OCI-LY1 (cell line): ENCODE measurements around the gene DTX3L.

Experiments
- H2AFZ ChIP-seq: fragments of 200-600 bp; sonication (generic), shearing (Covaris generic); 2 replicates; pipeline ENCODE4 v1.6.0; 2014; ENCODE audit warnings: antibody characterized with exemption, mild to moderate bottlenecking, low read length
- H3F3A ChIP-seq: fragments of 200-600 bp; sonication (generic), shearing (Covaris generic); 2 replicates; pipeline ENCODE4 v1.6.0; 2014; ENCODE audit warnings: mild to moderate bottlenecking, antibody characterized with exemption, low read length, moderate library complexity; ENCODE audit not compliant: insufficient read depth
- H3K27ac ChIP-seq: fragments of 200-600 bp; sonication (generic); 2 replicates; pipeline ENCODE4 v1.5.1; 2014; ENCODE audit warnings: low read length, mixed run types, mild to moderate bottlenecking, low read depth; ENCODE audit not compliant: poor library complexity, severe bottlenecking
- H3K27me3 ChIP-seq: fragments of 200-600 bp; sonication (generic); 2 replicates; pipeline ENCODE4 v1.6.0; 2014; ENCODE audit warnings: antibody characterized with exemption, mild to moderate bottlenecking, low read length, moderate library complexity; ENCODE audit not compliant: insufficient read depth
- H3K36me3 ChIP-seq: fragments of 200-600 bp; sonication (generic); 2 replicates; pipeline ENCODE4 v1.6.1; 2014; ENCODE audit warnings: mild to moderate bottlenecking, antibody characterized with exemption, low read length, moderate library complexity, mixed read lengths; ENCODE audit not compliant: insufficient read depth
- H3K4me1 ChIP-seq: fragments of 200-600 bp; sonication (generic); 2 replicates; pipeline ENCODE4 v1.5.1; 2014; ENCODE audit warnings: mild to moderate bottlenecking, low read length, moderate library complexity; ENCODE audit not compliant: insufficient read depth, severe bottlenecking
- H3K4me2 ChIP-seq: fragments of 200-600 bp; sonication (generic), shearing (Covaris generic); 2 replicates; pipeline ENCODE4 v1.6.1; 2014; ENCODE audit warnings: low read length
- H3K4me3 ChIP-seq: fragments of 200-600 bp; sonication (generic); 2 replicates; pipeline ENCODE4 v1.5.1; 2014; ENCODE audit warnings: low read length, low read depth, mild to moderate bottlenecking, mixed read lengths; ENCODE audit not compliant: poor library complexity, severe bottlenecking
- H3K79me2 ChIP-seq: fragments of 200-600 bp; shearing (Covaris generic); 2 replicates; pipeline ENCODE4 v1.6.1; 2016; ENCODE audit warnings: mixed run types, low read length, mixed read lengths; ENCODE audit not compliant: insufficient read depth
- H3K9ac ChIP-seq: fragments of 200-600 bp; sonication (generic), shearing (Covaris generic); 2 replicates; pipeline ENCODE4 v1.6.1; 2014; ENCODE audit warnings: mild to moderate bottlenecking, low read length, mixed read lengths
- H3K9me2 ChIP-seq: fragments of 200-600 bp; sonication (generic), shearing (Covaris generic); 2 replicates; pipeline ENCODE4 v1.6.1; 2014; ENCODE audit warnings: low read depth, mild to moderate bottlenecking, low read length, mixed read lengths
- H3K9me3 ChIP-seq: fragments of 200-600 bp; shearing (Covaris generic); 2 replicates; pipeline ENCODE4 v1.6.1; 2014; ENCODE audit warnings: low read length, mixed read lengths
- H4K20me1 ChIP-seq: fragments of 200-600 bp; sonication (generic), shearing (Covaris generic); 2 replicates; pipeline ENCODE4 v1.6.0; 2016; ENCODE audit warnings: mild to moderate bottlenecking, low read length; ENCODE audit not compliant: insufficient read depth
- CTCF ChIP-seq: fragments of 200-600 bp; sonication (generic), shearing (Covaris generic); IDR thresholded peaks from 2 replicates; pipeline ENCODE4 v1.5.1; 2017; ENCODE audit warnings: mild to moderate bottlenecking, antibody characterized with exemption, low read length, moderate library complexity, mixed read lengths
- EZH2 ChIP-seq: fragments of 200-600 bp; sonication (generic), shearing (Covaris generic); IDR thresholded peaks from 2 replicates; pipeline ENCODE4 v1.8.0; 2017; ENCODE audit warnings: borderline replicate concordance, mixed run types, mild to moderate bottlenecking, antibody characterized with exemption, low read length, moderate library complexity, mixed read lengths

DTX3L gene

GRCh38 chr3:122516846-122517360 lies 47.2 kb upstream of the DTX3L start:
- no peak overlapping the region for H2AFZ ChIP-seq

GRCh38 chr3:122519693-122520092 lies 44.4 kb upstream of the DTX3L start:
- Histone ChIP-seq H2AFZ (no peak overlapping the region), H3K79me2 (no peaks in the 10 kb centered on the region), H3K4me1 (peaks cover 5% of the 10 kb centered on the region), H3F3A (no peaks in the 10 kb centered on the region), H3K9me2 (no peaks in the 10 kb centered on the region), H3K4me3 (no peak overlapping the region), H4K20me1 (no peaks in the 10 kb centered on the region), H3K9me3 (no peaks in the 10 kb centered on the region), H3K9ac (no peak overlapping the region), H3K36me3 (no peaks in the 10 kb centered on the region), H3K4me2 (no peak overlapping the region), H3K27ac (no peak overlapping the region), H3K27me3 (no peaks in the 10 kb centered on the region)
- TF ChIP-seq EZH2, result no peak
- TF ChIP-seq CTCF, result no peak

More at GRCh38 chr3:122516846-122517360, 47.2 kb upstream of the DTX3L start:
- Histone ChIP-seq H3K27ac (no peak overlapping the region), H3K79me2 (peaks cover 21% of the 10 kb centered on the region), H3K4me2 (no peak overlapping the region), H3K36me3 (no peaks in the 10 kb centered on the region), H3K9me2 (no peaks in the 10 kb centered on the region), H3K9ac (no peak overlapping the region), H3K27me3 (no peaks in the 10 kb centered on the region), H3K4me3 (no peak overlapping the region), H3F3A (no peaks in the 10 kb centered on the region), H3K9me3 (no peaks in the 10 kb centered on the region), H4K20me1 (peaks cover 6% of the 10 kb centered on the region; the same call in 1 of the 2 replicates), H3K4me1 (peaks cover 23% of the 10 kb centered on the region)
- TF ChIP-seq EZH2 (no peak), CTCF (no peak)

- no peaks in the 10 kb centered on the region for H3F3A ChIP-seq
- no peak overlapping the region for H2AFZ ChIP-seq
- no peak overlapping the region for H3K9ac ChIP-seq
- H3K27me3 ChIP-seq, result no peaks in the 10 kb centered on the region
- H3K36me3 ChIP-seq, result no peaks in the 10 kb centered on the region
- no peaks in the 10 kb centered on the region for H4K20me1 ChIP-seq
- H3K9me3 ChIP-seq, result no peaks in the 10 kb centered on the region
- no peak overlapping the region for H3K27ac ChIP-seq
- no peaks in the 10 kb centered on the region for H3K79me2 ChIP-seq
- no peaks in the 10 kb centered on the region for H3K9me2 ChIP-seq
- H3K4me1 ChIP-seq, result no peaks in the 10 kb centered on the region
- H3K4me3 ChIP-seq, result no peak overlapping the region
- no peak overlapping the region for H3K4me2 ChIP-seq
- TF ChIP-seq EZH2, result no peak
- no peak for TF ChIP-seq CTCF
Observed at GRCh38 chr3:122520861-122521260, 43.3 kb upstream of the DTX3L start.
